ENCODE results near the gene UTP3.

DNA sequence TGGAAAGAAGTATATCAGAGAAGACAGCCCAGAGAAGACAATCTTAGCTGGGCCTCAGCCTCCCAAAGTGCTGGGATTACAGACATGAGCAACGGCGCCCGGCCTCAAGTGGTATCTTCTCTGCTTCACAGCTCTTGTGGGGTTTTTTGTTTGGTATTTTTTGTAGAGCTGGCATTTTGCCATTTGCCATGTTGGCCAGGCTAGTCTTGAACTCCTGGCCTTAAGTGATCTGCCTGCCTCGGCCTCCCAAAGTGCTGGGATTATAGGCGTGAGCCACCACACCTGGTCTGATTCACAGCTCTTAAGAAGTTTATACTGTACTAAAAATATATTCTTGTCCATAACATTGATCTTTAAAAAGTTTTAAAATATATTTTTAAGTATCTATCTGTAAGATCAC is 12.4 kb downstream of the UTP3 start:
- TF ChIP-seq CTCF (IDR thresholded peaks at IDR 0.05) (no peak), POLR2A (IDR thresholded peaks at IDR 0.05) (no peak)

Data from adrenal gland (tissue), 5 donors.